Forelimb muscle (tissue), 1 donor: ENCODE measurements around the gene KANK3. TPM values are rescaled to one million over a fixed set of nuclear protein-coding genes. Genes with fewer than 3 reads are reported as not detected.

Source experiments
- polyA plus RNA-seq: library from polyadenylated mRNA; unstranded; fragments of 120-200 nt; gene quantifications from one replicate; pipeline ENCODE4 v1.2.1, GENCODE V29; 2013; ENCODE audit not compliant: insufficient read length

The KANK3 gene
- polyA plus RNA-seq, 1 donor: 10.3 TPM

Other genes with a start within 250 kb of the KANK3 start
- 6.4 TPM for gene FBN3, start 193.7 kb downstream of the KANK3 start, polyA plus RNA-seq
- 12.5 TPM for gene CERS4, start 133.9 kb downstream of the KANK3 start, polyA plus RNA-seq
- gene CD320, start 34.9 kb downstream of the KANK3 start, polyA plus RNA-seq: 23.5 TPM
- gene NDUFA7, start 21.9 kb downstream of the KANK3 start, polyA plus RNA-seq: 44.0 TPM
- 697 TPM for gene RPS28, start 21.8 kb downstream of the KANK3 start, polyA plus RNA-seq
- gene ANGPTL4, start 20.9 kb upstream of the KANK3 start, polyA plus RNA-seq: 1.5 TPM
- 69.6 TPM for gene RAB11B, start 47.1 kb upstream of the KANK3 start, polyA plus RNA-seq
- 14.9 TPM for gene MARCHF2, start 70.0 kb upstream of the KANK3 start, polyA plus RNA-seq
- gene HNRNPM, start 101.7 kb upstream of the KANK3 start, polyA plus RNA-seq: 170 TPM
- 2.2 TPM for gene PRAM1, start 159.4 kb upstream of the KANK3 start, polyA plus RNA-seq
- gene ZNF414, start 170.9 kb upstream of the KANK3 start, polyA plus RNA-seq: 13.8 TPM
- gene MYO1F, start 234.2 kb upstream of the KANK3 start, polyA plus RNA-seq: 6.7 TPM